ENCODE data around the gene OLFML2B. TPM values are rescaled to one million over a fixed set of nuclear protein-coding genes. Genes with fewer than 3 reads are reported as not detected.

OLFML2B gene
- total RNA-seq, 1 donor from 2014 or later, result 0.85 TPM

- Mint-ChIP-seq H3K27ac (ENCODE audit: unreplicated experiment) (no peak overlapping the region), H3K4me3 (ENCODE audit: unreplicated experiment) (no peak overlapping the region), H3K27me3 (ENCODE audit: unreplicated experiment) (no peaks in the 10 kb centered on the region), H3K4me1 (ENCODE audit: unreplicated experiment) (peaks cover 35% of the 10 kb centered on the region), H3K36me3 (ENCODE audit: low read depth, unreplicated experiment) (no peaks in the 10 kb centered on the region), H3K9me3 (ENCODE audit: unreplicated experiment) (no peaks in the 10 kb centered on the region)
- no peak for DNase-seq (ENCODE audit: low spot score)
- no peak for TF ChIP-seq CTCF (IDR thresholded peaks at IDR 0.05; ENCODE audit: unreplicated experiment)
These were observed 38.9 kb upstream of the OLFML2B start for GRCh38 chr1:162062542-162063015.

- H3K4me1 Mint-ChIP-seq (ENCODE audit: unreplicated experiment), result peaks cover 26% of the 10 kb centered on the region
- no peaks in the 10 kb centered on the region for H3K9me3 Mint-ChIP-seq (ENCODE audit: unreplicated experiment)
- H3K27ac Mint-ChIP-seq (ENCODE audit: unreplicated experiment), result no peak overlapping the region
- no peak for TF ChIP-seq CTCF (IDR thresholded peaks at IDR 0.05; ENCODE audit: unreplicated experiment)
- H3K27me3 Mint-ChIP-seq (ENCODE audit: unreplicated experiment), result no peaks in the 10 kb centered on the region
- no peak for DNase-seq (ENCODE audit: low spot score)
- no peak overlapping the region for H3K4me3 Mint-ChIP-seq (ENCODE audit: unreplicated experiment)
- no peaks in the 10 kb centered on the region for H3K36me3 Mint-ChIP-seq (ENCODE audit: low read depth, unreplicated experiment)
These were observed 36.6 kb upstream of the OLFML2B start for GRCh38 chr1:162060314-162060713.

GRCh38 chr1:162059721-162060120, 36.1 kb upstream of the OLFML2B start:
- Mint-ChIP-seq H3K36me3 (ENCODE audit: low read depth, unreplicated experiment) (no peaks in the 10 kb centered on the region), H3K4me3 (ENCODE audit: unreplicated experiment) (no peak overlapping the region), H3K27me3 (ENCODE audit: unreplicated experiment) (no peaks in the 10 kb centered on the region), H3K9me3 (ENCODE audit: unreplicated experiment) (no peaks in the 10 kb centered on the region), H3K4me1 (ENCODE audit: unreplicated experiment) (peaks cover 26% of the 10 kb centered on the region), H3K27ac (ENCODE audit: unreplicated experiment) (no peak overlapping the region)
- no peak for DNase-seq (ENCODE audit: low spot score)
- TF ChIP-seq CTCF (IDR thresholded peaks at IDR 0.05; ENCODE audit: unreplicated experiment), result no peak

GRCh38 chr1:162056579-162056978, 32.9 kb upstream of the OLFML2B start:
- Mint-ChIP-seq H3K27ac (ENCODE audit: unreplicated experiment) (no peak overlapping the region), H3K9me3 (ENCODE audit: unreplicated experiment) (no peaks in the 10 kb centered on the region), H3K36me3 (ENCODE audit: low read depth, unreplicated experiment) (no peaks in the 10 kb centered on the region), H3K4me3 (ENCODE audit: unreplicated experiment) (no peak overlapping the region), H3K27me3 (ENCODE audit: unreplicated experiment) (no peaks in the 10 kb centered on the region), H3K4me1 (ENCODE audit: unreplicated experiment) (peaks cover 27% of the 10 kb centered on the region)
- TF ChIP-seq CTCF (IDR thresholded peaks at IDR 0.05; ENCODE audit: unreplicated experiment), result no peak
- no peak for DNase-seq (ENCODE audit: low spot score)

DNA sequence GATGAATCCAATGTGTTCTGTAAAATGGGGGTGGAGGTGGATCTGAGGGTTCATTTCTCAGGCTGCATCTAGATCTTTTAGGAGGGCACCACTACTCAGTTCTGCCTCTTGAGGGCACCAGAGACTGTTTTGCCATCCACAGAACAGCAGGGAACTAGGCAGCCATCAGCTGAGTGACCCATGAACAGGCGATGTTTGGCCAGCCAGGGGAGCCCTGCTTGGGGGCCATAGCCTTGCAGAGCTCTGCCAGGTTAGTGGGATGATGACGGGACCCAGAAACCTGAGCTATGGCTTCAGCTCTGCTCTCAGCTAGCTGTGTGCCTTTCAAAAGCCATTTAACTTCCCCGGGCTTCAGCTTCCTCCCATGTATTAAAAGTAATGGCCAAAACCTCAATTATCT, 32.4 kb upstream of the OLFML2B start:
- Mint-ChIP-seq H3K27ac (ENCODE audit: unreplicated experiment) (no peak overlapping the region), H3K9me3 (ENCODE audit: unreplicated experiment) (no peaks in the 10 kb centered on the region), H3K4me1 (ENCODE audit: unreplicated experiment) (peaks cover 27% of the 10 kb centered on the region), H3K27me3 (ENCODE audit: unreplicated experiment) (no peaks in the 10 kb centered on the region), H3K36me3 (ENCODE audit: low read depth, unreplicated experiment) (no peaks in the 10 kb centered on the region), H3K4me3 (ENCODE audit: unreplicated experiment) (no peak overlapping the region)
- peak; percentile 79 for DNase-seq (ENCODE audit: low spot score)
- peak; percentile 66 for TF ChIP-seq CTCF (IDR thresholded peaks at IDR 0.05; ENCODE audit: unreplicated experiment)

Data from endothelial cell (in vitro differentiated cells).